SIG-M5 treated with dmso at 0.1 percent for 504 hours (cell line): ENCODE data around the gene ATP4A.

Source experiments
- DNase-seq: peaks from one replicate; lab custom pipeline; 2025; ENCODE audit not compliant: unreplicated experiment; lab: John Stamatoyannopoulos, UW

ATP4A gene

DNA sequence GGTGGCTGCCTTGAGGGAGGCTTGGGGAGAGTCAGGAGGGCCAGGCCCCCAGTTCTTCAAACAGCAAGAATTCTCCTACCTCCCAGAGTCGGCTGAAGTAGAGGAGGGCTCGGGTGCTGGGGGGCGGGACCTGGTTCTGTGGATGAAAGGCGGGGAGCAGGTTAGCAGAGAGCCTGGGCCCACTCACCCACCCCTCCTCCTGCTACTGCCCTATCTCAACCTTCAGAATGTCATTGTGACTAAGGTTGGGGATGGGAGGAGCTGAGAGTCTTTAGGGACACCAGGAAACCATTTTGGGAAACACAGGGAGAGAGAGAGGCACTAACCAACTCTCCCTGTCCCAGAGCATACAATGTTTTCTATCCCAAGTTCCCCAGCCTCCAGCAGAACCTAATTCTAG lies 60.7 kb downstream of the ATP4A start:
- DNase-seq, result no peak

DNA sequence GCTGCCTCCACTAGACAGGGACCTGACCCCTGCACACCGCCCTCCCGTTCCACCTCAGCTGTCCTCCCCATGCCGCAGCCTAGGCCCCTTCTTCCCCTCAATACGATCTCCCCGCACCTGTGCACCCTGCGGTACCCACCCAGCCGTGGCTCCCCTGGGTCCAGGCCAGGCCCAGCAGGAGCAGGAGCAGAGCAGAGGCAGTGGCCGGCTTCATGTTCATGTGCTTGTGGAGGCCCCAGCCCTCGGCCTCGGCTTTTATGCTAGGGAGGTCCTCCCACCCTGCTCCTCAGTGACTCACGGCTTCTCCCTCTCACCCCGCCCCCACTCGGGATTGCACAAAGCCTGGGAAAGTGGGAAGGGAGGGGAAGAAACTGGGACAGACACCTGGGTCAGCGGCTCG lies 61.8 kb downstream of the ATP4A start:
- no peak for DNase-seq

DNA sequence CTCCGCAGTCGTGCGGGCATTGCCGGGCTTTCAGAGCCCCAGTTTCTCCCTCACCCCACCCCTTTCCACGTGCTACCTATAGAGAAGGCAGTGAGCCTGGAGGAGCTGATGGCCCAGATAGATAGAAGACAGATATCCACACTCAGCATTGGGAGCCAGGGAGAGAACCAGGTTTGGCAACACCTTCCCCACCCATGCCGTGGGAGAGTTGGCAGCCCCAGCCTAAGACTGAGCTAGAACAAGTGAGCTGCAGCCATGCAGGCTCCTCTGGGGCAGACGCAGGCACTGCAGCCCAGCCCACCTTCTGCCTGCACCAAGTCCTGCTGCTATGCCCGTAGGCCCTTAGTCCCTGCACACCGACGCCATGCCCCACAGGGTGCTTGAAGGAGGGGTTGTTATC lies 62.8 kb downstream of the ATP4A start:
- no peak for DNase-seq
